Motor neuron (in vitro differentiated cells): Measurements from ENCODE around the gene SH2D6. TPM values are rescaled to one million over a fixed set of nuclear protein-coding genes. Genes with fewer than 3 reads are reported as not detected.
A peak's percentile ranks its signal among the peaks of the same experiment; 100 is the strongest.

ENCODE experiments used
- ATAC-seq, 8 experiments: fragments of 200-7000 bp; cut with Tn5 transposase; replicated peaks in 6 of 8; 2 replicates each; pipeline ENCODE4 v1.8.0; 2021; ENCODE audit warnings: mild to moderate bottlenecking in 8 of 8, moderate library complexity in 8 of 8
- H3K27ac ChIP-seq, 2 donors: fragments of 250-450 bp; sonication (Bioruptor Pico); 2 replicates each; pipeline ENCODE4 v1.9.0; 2021; ENCODE audit warnings: antibody characterized with exemption in 2 of 2, mild to moderate bottlenecking in 2 of 2, moderate library complexity in 1 of 2
- H3K4me1 ChIP-seq, 2 donors: fragments of 250-450 bp; sonication (Bioruptor Pico); replicated peaks in 1 of 2; 2 replicates each; pipeline ENCODE4 v1.6.1; 2021; ENCODE audit warnings: antibody characterized with exemption in 2 of 2, mild to moderate bottlenecking in 2 of 2, moderate library complexity in 1 of 2
- H3K4me3 ChIP-seq, 5 donors: fragments of 250-450 bp; sonication (Bioruptor Pico); 2 replicates each; pipeline ENCODE4 v1.9.0; 2021; ENCODE audit warnings: antibody characterized with exemption in 5 of 5, mild to moderate bottlenecking in 5 of 5, moderate library complexity in 4 of 5
- WGBS, 10 experiments: fragments of 450-650 bp; shearing (Covaris generic); methylation state at CpG; one replicate each; pipeline ENCODE4 v1.0.0; 2022; 5-methylcytosine and 5-hydroxymethylcytosine counted together
- in situ Hi-C, 9 experiments: fragments of 400-800 bp; cut with MboI; loops; one replicate each; pipeline ENCODE4 v1.15.0; 2021; ENCODE audit warnings: low sequenced_read_pairs in 9 of 9, low pct_unique_long_range_greater_than_20kb in 2 of 9; ENCODE audit not compliant: unreplicated experiment in 9 of 9
- total RNA-seq, 8 experiments: library from RNA; unstranded; fragments of 300-600 nt; gene quantifications; 2 replicates each; pipeline versions ENCODE4 v1.2.3 to v1.2.4, GENCODE V29; 2022

The SH2D6 gene
- total RNA-seq, 8 experiments from 2014 or later: 0.38 to 2.4 (median 0.67) TPM

DNA sequence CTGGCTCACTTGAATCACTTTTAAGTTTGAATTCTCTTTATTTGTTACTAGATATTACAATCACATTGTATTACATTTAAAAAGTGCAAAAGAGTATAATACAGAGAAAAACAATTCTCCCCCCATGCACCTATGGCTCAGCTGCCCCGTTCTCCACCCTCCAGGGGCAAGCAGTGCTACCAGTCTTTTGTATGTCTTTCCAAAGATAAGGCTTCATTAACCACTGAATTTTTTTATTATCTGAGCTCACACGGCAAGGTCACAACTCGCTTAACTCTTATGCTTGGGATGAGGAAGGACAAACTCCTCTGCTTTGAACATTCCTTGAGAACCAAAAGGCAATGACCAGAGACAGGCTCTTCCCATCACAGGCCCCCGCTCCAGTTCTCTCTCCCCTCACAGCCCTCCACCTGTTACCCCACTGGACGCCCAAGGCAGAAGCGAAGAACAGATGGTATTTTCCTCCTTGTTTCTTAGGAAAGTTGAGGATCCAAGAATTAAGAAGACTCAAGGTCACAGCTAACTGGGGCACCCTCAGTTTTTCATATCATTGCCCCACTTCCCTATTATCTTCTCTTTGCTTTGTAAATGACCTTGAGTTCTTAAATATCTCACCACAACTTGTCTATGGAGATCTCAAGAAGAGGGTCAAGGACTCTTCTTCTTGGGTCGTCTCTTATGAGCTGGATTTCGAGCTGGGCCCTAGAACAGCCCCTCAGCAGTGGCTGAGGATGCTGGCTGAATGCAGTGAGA lies 30.1 kb downstream of the SH2D6 start:
- H3K4me3 ChIP-seq: no peak overlapping the region
- no peak for ATAC-seq
- peaks cover 0 to 6% of the 10 kb centered on the region in 2 donors for H3K4me1 ChIP-seq
- no peak overlapping the region for H3K27ac ChIP-seq
- in situ Hi-C loops: loop anchor here in 2 of 9 experiments (25.0 kb wide), 1 partner anchor 89 kb away; the partner anchor contains the start of gene MAT2A (in 2 of the 2)
- 40 to 100% (median 86%) methylated on average over 1 to 7 of the region's 8 CpGs for WGBS, 10 experiments

- Histone ChIP-seq H3K27ac (no peak overlapping the region), H3K4me3 (no peak overlapping the region), H3K4me1 (peaks cover 0 to 6% of the 10 kb centered on the region in 2 donors)
- no peak for ATAC-seq
- in situ Hi-C loops: loop anchor here in 2 of 9 experiments (25.0 kb wide), 1 partner anchor 88 kb away; the partner anchor contains the start of gene MAT2A (in 2 of the 2)
- WGBS, 10 experiments: 63 to 94% (median 82%) methylated on average over 1 to 5 of the region's 7 CpGs; no CpG with 5 or more reads in 5 of the 10 experiments
Observed at GRCh38 chr2:85449214-85449588, 30.7 kb downstream of the SH2D6 start.

- H3K4me3 ChIP-seq: no peak overlapping the region
- in situ Hi-C loops: no loop called here
- WGBS, 10 experiments: 33% methylated on average over 1 of the region's 1 CpG; no CpG with 5 or more reads in 9 of the 10 experiments
- no peak overlapping the region for H3K27ac ChIP-seq
- ATAC-seq: no peak
- H3K4me1 ChIP-seq: no peaks in the 10 kb centered on the region
Observed at GRCh38 chr2:85452237-85452636, 33.7 kb downstream of the SH2D6 start.

- in situ Hi-C loops: no loop called here
- no peak for ATAC-seq
- Histone ChIP-seq H3K4me3 (no peak overlapping the region), H3K27ac (no peak overlapping the region), H3K4me1 (no peaks in the 10 kb centered on the region)
- 44 to 100% (median 83%) methylated on average over 1 to 7 of the region's 7 CpGs; no CpG with 5 or more reads in 2 of the 10 experiments for WGBS, 10 experiments
Observed at GRCh38 chr2:85453571-85453970, 35.1 kb downstream of the SH2D6 start.

GRCh38 chr2:85455552-85456090 lies 37.1 kb downstream of the SH2D6 start:
- no peak overlapping the region for H3K27ac ChIP-seq
- WGBS, 10 experiments: 70 to 100% (median 100%) methylated on average over 1 of the region's 1 CpG; no CpG with 5 or more reads in 5 of the 10 experiments
- H3K4me1 ChIP-seq: no peaks in the 10 kb centered on the region
- no peak for ATAC-seq
- in situ Hi-C loops: no loop called here
- no peak overlapping the region for H3K4me3 ChIP-seq

DNA sequence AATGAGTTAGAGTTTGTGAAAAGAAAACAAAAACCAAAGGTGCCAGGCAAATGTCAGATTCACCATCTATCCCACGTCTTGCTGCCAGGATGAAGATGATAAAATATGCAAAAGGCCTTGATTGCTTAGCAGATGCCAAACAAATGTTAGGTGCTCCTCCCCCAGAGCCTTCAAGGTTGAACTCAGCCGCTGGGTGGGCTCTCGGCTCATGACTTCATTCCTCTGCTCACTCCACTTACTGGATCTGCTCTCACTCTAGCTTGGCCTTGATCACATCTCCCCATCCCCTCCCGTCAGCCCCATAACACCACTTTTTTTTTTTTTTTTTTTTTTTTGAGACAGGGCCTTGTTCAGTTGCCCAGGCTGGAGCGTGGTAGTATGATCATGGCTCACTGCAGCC lies 38.5 kb downstream of the SH2D6 start:
- ATAC-seq: peak in 2 of 8 experiments; percentile 30 to 64
- Histone ChIP-seq H3K4me1 (no peaks in the 10 kb centered on the region), H3K27ac (no peak overlapping the region), H3K4me3 (no peak overlapping the region)
- WGBS, 10 experiments: 43 to 100% (median 73%) methylated on average over 1 to 5 of the region's 5 CpGs; no CpG with 5 or more reads in 3 of the 10 experiments
- in situ Hi-C loops: no loop called here

- no peak overlapping the region for H3K27ac ChIP-seq
- no peak overlapping the region for H3K4me3 ChIP-seq
- WGBS, 10 experiments: 13 to 100% (median 62%) methylated on average over 1 to 6 of the region's 6 CpGs; no CpG with 5 or more reads in 2 of the 10 experiments
- H3K4me1 ChIP-seq: no peaks in the 10 kb centered on the region
- ATAC-seq: peak in 4 of 8 experiments; percentile 12 to 94 (median 76)
- in situ Hi-C loops: no loop called here
Observed at GRCh38 chr2:85457877-85458316, 39.4 kb downstream of the SH2D6 start.

GRCh38 chr2:85458601-85459563 lies 40.4 kb downstream of the SH2D6 start:
- Histone ChIP-seq H3K4me3 (no peak overlapping the region), H3K27ac (no peak overlapping the region), H3K4me1 (no peaks in the 10 kb centered on the region)
- 16 to 68% (median 55%) methylated on average over 1 to 10 of the region's 12 CpGs; no CpG with 5 or more reads in 2 of the 10 experiments for WGBS, 10 experiments
- ATAC-seq: peak in 1 of 8 experiments; percentile 25
- in situ Hi-C loops: no loop called here

DNA sequence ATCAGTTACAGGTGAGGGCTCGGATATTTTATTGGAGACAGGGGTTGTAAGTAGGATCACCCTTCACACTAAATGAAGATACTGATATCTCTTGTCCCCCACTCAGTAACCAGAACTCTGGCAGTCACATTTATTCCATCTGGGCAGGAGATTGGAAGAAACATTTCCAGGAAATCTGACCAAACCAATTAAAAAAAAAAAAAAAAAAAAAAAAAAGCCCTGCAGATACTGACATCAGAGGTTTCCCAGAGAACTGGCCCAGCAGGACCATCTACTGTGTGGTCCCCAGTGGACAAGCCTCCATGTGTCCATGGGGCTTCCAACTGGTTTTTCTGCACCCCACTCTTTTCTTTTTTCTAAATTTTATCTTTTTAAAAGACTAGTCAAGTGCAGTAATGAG lies 41.3 kb downstream of the SH2D6 start:
- Histone ChIP-seq H3K27ac (no peak overlapping the region), H3K4me1 (no peaks in the 10 kb centered on the region), H3K4me3 (no peak overlapping the region)
- WGBS, 10 experiments: 29 to 100% (median 90%) methylated on average over 1 of the region's 1 CpG; no CpG with 5 or more reads in 5 of the 10 experiments
- ATAC-seq: peak in 1 of 8 experiments; percentile 28
- in situ Hi-C loops: no loop called here

DNA sequence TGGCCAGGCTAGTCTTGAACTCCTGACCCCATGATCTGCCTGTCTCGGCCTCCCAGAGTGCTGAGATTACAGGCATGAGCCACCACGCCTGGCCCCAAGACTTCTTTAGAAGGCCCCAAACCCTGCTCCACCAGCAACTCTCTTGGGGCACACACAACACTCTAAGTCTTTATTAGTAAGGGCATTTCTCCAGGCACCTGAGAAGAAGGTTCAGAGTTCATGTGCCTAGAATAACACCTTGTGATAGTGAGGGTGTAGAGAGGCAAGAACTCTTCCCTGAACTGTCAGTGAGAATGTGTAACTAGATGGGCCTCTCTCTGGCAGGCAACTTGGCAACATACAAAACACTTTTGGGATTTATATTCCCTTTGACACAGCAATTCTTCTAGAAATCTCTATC lies 43.8 kb downstream of the SH2D6 start:
- Histone ChIP-seq H3K4me3 (no peak overlapping the region), H3K4me1 (no peaks in the 10 kb centered on the region), H3K27ac (no peak overlapping the region)
- in situ Hi-C loops: no loop called here
- ATAC-seq: no peak
- 80 to 100% (median 92%) methylated on average over 1 of the region's 2 CpGs; no CpG with 5 or more reads in 6 of the 10 experiments for WGBS, 10 experiments

GRCh38 chr2:85468096-85468703 lies 49.7 kb downstream of the SH2D6 start:
- H3K4me3 ChIP-seq: no peak overlapping the region
- peak in 2 of 8 experiments; percentile 6 to 18 for ATAC-seq
- WGBS, 10 experiments: 61 to 83% (median 68%) methylated on average over 1 to 8 of the region's 8 CpGs; no CpG with 5 or more reads in 2 of the 10 experiments
- H3K4me1 ChIP-seq: peaks cover 0 to 8% of the 10 kb centered on the region in 2 donors
- in situ Hi-C loops: no loop called here
- H3K27ac ChIP-seq: no peak overlapping the region

- in situ Hi-C loops: no loop called here
- peaks cover 0 to 9% of the 10 kb centered on the region in 2 donors for H3K4me1 ChIP-seq
- no peak overlapping the region for H3K4me3 ChIP-seq
- peak; percentile 33 to 98 (median 70) for ATAC-seq
- 0 to 90% (median 69%) methylated on average over 1 to 10 of the region's 12 CpGs; no CpG with 5 or more reads in 1 of the 10 experiments for WGBS, 10 experiments
- no peak overlapping the region for H3K27ac ChIP-seq
Observed at GRCh38 chr2:85468704-85469349, 50.3 kb downstream of the SH2D6 start.
